ENCODE results near the gene TLN1.

TLN1 gene

DNA sequence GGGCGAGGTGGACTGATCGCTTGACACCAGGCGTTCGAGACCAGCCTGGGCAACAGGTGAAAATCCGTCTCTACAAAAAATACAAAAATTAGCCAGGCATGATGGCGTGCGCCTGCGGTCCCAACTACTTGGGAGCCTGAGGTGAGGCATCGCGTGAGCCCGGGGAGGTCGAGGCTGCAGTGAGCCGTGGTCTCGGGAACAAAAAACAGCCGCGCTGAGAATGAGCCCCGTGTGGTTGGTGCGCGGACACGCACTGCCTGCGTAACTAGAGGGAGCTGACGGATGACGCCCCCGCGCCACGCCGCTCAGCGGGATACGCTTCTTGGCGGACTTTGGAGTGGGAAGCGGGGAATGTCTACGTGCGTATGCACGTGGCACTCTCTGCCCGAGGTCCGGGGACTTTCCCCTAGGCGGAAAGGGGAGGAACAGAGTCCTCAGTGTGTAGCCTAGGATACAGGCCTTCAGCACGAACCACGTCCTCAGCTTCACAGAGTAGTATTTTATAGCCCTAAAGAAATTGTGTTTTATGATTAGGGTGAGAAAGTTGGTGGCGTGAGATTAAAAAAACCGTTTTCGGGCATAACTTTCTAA is 74.4 kb downstream of the TLN1 start, which contains the start of gene RMRP (continued):
- TF ChIP-seq ZNF202 (tag by site-specific recombination; IDR thresholded peaks at IDR 0.05; ENCODE audit: borderline replicate concordance) (no peak), ZNF785 (tag by site-specific recombination; IDR thresholded peaks at IDR 0.05) (peak; percentile 73; the same call in 1 of the 2 replicates), ZNF175 (tag by site-specific recombination; IDR thresholded peaks at IDR 0.05) (no peak), ZNF747 (tag by site-specific recombination; IDR thresholded peaks at IDR 0.05) (no peak), GLI4 (tag by site-specific recombination; IDR thresholded peaks at IDR 0.05) (peak; percentile 74; the same call in 1 of the 2 replicates), ZNF670 (tag by site-specific recombination; IDR thresholded peaks at IDR 0.05; ENCODE audit: low read depth) (no peak), IKZF3 (tag by site-specific recombination; IDR thresholded peaks at IDR 0.05) (peak; percentile 100), ZNF292 (tag by site-specific recombination; IDR thresholded peaks at IDR 0.05; ENCODE audit: borderline replicate concordance, low read depth) (no peak), ZNF623 (tag by site-specific recombination; IDR thresholded peaks at IDR 0.05) (0 out of 2 replicates have a peak, but pooled peaks have one; percentile 28), YY1 (tag by site-specific recombination; IDR thresholded peaks at IDR 0.05) (peak; percentile 42; the same call in 1 of the 2 replicates), ZNF155 (tag by site-specific recombination; IDR thresholded peaks at IDR 0.05) (no peak), TRIM28 (IDR thresholded peaks at IDR 0.05; ENCODE audit: borderline replicate concordance, low read length) (peak; percentile 86; the same call in 1 of the 2 replicates), ZBTB1 (tag by site-specific recombination; IDR thresholded peaks at IDR 0.05) (peak; percentile 91; the same call in 1 of the 2 replicates), ZNF701 (tag by site-specific recombination; IDR thresholded peaks at IDR 0.05) (0 out of 2 replicates have a peak, but pooled peaks have one; percentile 24), ZNF416 (tag by site-specific recombination; IDR thresholded peaks at IDR 0.05) (no peak), ZNF132 (tag by site-specific recombination; IDR thresholded peaks at IDR 0.05; ENCODE audit: borderline replicate concordance) (no peak), YY2 (tag by site-specific recombination; IDR thresholded peaks at IDR 0.05) (no peak; the same call in 1 of the 2 replicates), ZNF37A (tag by site-specific recombination; IDR thresholded peaks at IDR 0.05) (peak; percentile 58; the same call in 1 of the 2 replicates), ZNF558 (tag by site-specific recombination; IDR thresholded peaks at IDR 0.05) (no peak), EGR2 (tag by site-specific recombination; IDR thresholded peaks at IDR 0.05; ENCODE audit: low read depth) (peak; percentile 77), ZBTB21 (tag by site-specific recombination; IDR thresholded peaks at IDR 0.05) (peak; percentile 86), ZSCAN23 (tag by site-specific recombination; IDR thresholded peaks at IDR 0.05) (peak; percentile 47; the same call in 1 of the 2 replicates), BCL11B (tag by site-specific recombination; IDR thresholded peaks at IDR 0.05; ENCODE audit: low read depth) (peak; percentile 99), ELK4 (IDR thresholded peaks at IDR 0.05; ENCODE audit: borderline replicate concordance, low read depth, low read length) (no peak), SP7 (tag by site-specific recombination; IDR thresholded peaks at IDR 0.05) (peak; percentile 91), SCRT2 (tag by site-specific recombination; IDR thresholded peaks at IDR 0.05) (peak; percentile 100), ZNF404 (tag by site-specific recombination; IDR thresholded peaks at IDR 0.05) (no peak), REPIN1 (tag by site-specific recombination; IDR thresholded peaks at IDR 0.05; ENCODE audit: low read depth) (0 out of 2 replicates have a peak, but pooled peaks have one; percentile 58), BCL11A (tag by site-specific recombination; IDR thresholded peaks at IDR 0.05; ENCODE audit: low read depth) (peak; percentile 91; the same call in 1 of the 2 replicates), ZNF335 (tag by site-specific recombination; conservative IDR thresholded peaks at IDR 0.05) (peak; percentile 92)
- TF ChIP-seq, protein P1, sequence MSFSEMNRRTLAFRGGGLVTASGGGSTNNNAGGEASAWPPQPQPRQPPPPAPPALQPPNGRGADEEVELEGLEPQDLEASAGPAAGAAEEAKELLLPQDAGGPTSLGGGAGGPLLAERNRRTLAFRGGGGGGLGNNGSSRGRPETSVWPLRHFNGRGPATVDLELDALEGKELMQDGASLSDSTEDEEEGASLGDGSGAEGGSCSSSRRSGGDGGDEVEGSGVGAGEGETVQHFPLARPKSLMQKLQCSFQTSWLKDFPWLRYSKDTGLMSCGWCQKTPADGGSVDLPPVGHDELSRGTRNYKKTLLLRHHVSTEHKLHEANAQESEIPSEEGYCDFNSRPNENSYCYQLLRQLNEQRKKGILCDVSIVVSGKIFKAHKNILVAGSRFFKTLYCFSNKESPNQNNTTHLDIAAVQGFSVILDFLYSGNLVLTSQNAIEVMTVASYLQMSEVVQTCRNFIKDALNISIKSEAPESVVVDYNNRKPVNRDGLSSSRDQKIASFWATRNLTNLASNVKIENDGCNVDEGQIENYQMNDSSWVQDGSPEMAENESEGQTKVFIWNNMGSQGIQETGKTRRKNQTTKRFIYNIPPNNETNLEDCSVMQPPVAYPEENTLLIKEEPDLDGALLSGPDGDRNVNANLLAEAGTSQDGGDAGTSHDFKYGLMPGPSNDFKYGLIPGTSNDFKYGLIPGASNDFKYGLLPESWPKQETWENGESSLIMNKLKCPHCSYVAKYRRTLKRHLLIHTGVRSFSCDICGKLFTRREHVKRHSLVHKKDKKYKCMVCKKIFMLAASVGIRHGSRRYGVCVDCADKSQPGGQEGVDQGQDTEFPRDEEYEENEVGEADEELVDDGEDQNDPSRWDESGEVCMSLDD (tag by site-specific recombination; IDR thresholded peaks at IDR 0.05), result peak; percentile 89
- TF ChIP-seq, protein P2, sequence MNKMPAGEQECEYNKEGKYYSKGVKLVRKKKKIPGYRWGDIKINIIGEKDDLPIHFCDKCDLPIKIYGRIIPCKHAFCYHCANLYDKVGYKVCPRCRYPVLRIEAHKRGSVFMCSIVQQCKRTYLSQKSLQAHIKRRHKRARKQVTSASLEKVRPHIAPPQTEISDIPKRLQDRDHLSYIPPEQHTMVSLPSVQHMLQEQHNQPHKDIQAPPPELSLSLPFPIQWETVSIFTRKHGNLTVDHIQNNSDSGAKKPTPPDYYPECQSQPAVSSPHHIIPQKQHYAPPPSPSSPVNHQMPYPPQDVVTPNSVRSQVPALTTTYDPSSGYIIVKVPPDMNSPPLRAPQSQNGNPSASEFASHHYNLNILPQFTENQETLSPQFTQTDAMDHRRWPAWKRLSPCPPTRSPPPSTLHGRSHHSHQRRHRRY (tag by site-specific recombination; IDR thresholded peaks at IDR 0.05), result no peak
- TF ChIP-seq, protein P3, sequence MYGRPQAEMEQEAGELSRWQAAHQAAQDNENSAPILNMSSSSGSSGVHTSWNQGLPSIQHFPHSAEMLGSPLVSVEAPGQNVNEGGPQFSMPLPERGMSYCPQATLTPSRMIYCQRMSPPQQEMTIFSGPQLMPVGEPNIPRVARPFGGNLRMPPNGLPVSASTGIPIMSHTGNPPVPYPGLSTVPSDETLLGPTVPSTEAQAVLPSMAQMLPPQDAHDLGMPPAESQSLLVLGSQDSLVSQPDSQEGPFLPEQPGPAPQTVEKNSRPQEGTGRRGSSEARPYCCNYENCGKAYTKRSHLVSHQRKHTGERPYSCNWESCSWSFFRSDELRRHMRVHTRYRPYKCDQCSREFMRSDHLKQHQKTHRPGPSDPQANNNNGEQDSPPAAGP (tag by site-specific recombination; IDR thresholded peaks at IDR 0.05), result peak; percentile 93
- TF ChIP-seq, protein P4, sequence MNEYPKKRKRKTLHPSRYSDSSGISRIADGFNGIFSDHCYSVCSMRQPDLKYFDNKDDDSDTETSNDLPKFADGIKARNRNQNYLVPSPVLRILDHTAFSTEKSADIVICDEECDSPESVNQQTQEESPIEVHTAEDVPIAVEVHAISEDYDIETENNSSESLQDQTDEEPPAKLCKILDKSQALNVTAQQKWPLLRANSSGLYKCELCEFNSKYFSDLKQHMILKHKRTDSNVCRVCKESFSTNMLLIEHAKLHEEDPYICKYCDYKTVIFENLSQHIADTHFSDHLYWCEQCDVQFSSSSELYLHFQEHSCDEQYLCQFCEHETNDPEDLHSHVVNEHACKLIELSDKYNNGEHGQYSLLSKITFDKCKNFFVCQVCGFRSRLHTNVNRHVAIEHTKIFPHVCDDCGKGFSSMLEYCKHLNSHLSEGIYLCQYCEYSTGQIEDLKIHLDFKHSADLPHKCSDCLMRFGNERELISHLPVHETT (tag by site-specific recombination; IDR thresholded peaks at IDR 0.05), result peak; percentile 85
